Endodermal cell (in vitro differentiated cells): ENCODE results near the gene MLN. TPM values are rescaled to one million over a fixed set of nuclear protein-coding genes. Genes with fewer than 3 reads are reported as not detected.

Source experiments
- DNase-seq: peaks from one replicate; pipeline ENCODE4 v3.0.0-alpha.2; 2017
- H3K27ac ChIP-seq: 2 replicates; pipeline ENCODE4 v1.5.1; 2013; ENCODE audit warnings: mild to moderate bottlenecking, low read depth, low read length, moderate library complexity
- H3K27me3 ChIP-seq: 2 replicates; pipeline ENCODE4 v1.6.1; 2013; ENCODE audit warnings: mild to moderate bottlenecking, low read length, moderate library complexity; ENCODE audit not compliant: insufficient read depth, control insufficient read depth, poor library complexity, severe bottlenecking
- H3K36me3 ChIP-seq: 2 replicates; pipeline ENCODE4 v1.7.0; 2013; ENCODE audit warnings: mild to moderate bottlenecking, low read length, moderate library complexity; ENCODE audit not compliant: control insufficient read depth, insufficient read depth
- H3K4me1 ChIP-seq: one replicate; pipeline ENCODE4 v1.7.0; 2013; ENCODE audit warnings: low read length; ENCODE audit not compliant: control insufficient read depth, insufficient read depth
- H3K4me3 ChIP-seq: 2 replicates; pipeline ENCODE4 v1.5.1; 2013; ENCODE audit warnings: mild to moderate bottlenecking, low read length, moderate library complexity
- H3K9ac ChIP-seq: 2 replicates; pipeline ENCODE4 v1.6.1; 2013; ENCODE audit warnings: mild to moderate bottlenecking, low read length, moderate library complexity; ENCODE audit not compliant: poor library complexity, severe bottlenecking; ENCODE audit errors: extremely low read depth
- H3K9me3 ChIP-seq: 2 replicates; pipeline ENCODE4 v1.6.1; 2013; ENCODE audit warnings: mild to moderate bottlenecking, low read length, moderate library complexity; ENCODE audit not compliant: control insufficient read depth
- H3K27ac Mint-ChIP-seq: 2 replicates; pipeline ENCODE4 v1.8.0; 2020; ENCODE audit warnings: mixed read lengths
- H3K27me3 Mint-ChIP-seq: 2 replicates; pipeline ENCODE4 v1.8.0; 2021; ENCODE audit warnings: mild to moderate bottlenecking, mixed read lengths; ENCODE audit not compliant: insufficient read depth
- H3K36me3 Mint-ChIP-seq: 2 replicates; pipeline ENCODE4 v1.8.0; 2020; ENCODE audit warnings: low read depth, mixed read lengths
- H3K4me1 Mint-ChIP-seq: 2 replicates; pipeline ENCODE4 v1.8.0; 2020; ENCODE audit warnings: mixed read lengths
- H3K4me3 Mint-ChIP-seq: 2 replicates; pipeline ENCODE4 v1.8.0; 2020; ENCODE audit warnings: mild to moderate bottlenecking, moderate library complexity, mixed read lengths
- H3K9me3 Mint-ChIP-seq: 2 replicates; pipeline ENCODE4 v1.8.0; 2020; ENCODE audit warnings: mild to moderate bottlenecking, mixed read lengths
- WGBS, 2 experiments: methylation state at CpG; one replicate each; pipeline versions ENCODE4 v1.1.5 to v1.1.7; 2013; ENCODE audit warnings: missing lambda C conversion rate in 2 of 2, mixed read lengths in 1 of 2; ENCODE audit not compliant: insufficient coverage in 1 of 2, insufficient read length in 1 of 2; 5-methylcytosine and 5-hydroxymethylcytosine counted together
- total RNA-seq, 2 donors: library from RNA; stranded (reverse); fragmentation: NEBNext Ultra II Directional in 1 of 2; extraction: Animal tissue kit (Norgen Biotek cat#: 25700) in 1 of 2; gene quantifications; 2 replicates in 1 of 2; 3 replicates in 1 of 2; pipeline ENCODE4 v1.2.1, GENCODE V29; 2021
- TF ChIP-seq, protein P1 (sequence below): fragments of 200-600 bp; sonication (generic); conservative IDR thresholded peaks from 2 replicates; pipeline ENCODE4 v1.5.0; 2021; ENCODE audit warnings: antibody characterized with exemption, mild to moderate bottlenecking

Gene MLN
- total RNA-seq, 2 donors from 2014 or later = not detected

- Mint-ChIP-seq H3K27ac (peak overlapping the region; percentile 4), H3K36me3 (no peaks in the 10 kb centered on the region), H3K4me3 (no peak overlapping the region), H3K27me3 (peaks cover 4% of the 10 kb centered on the region), H3K4me1 (peaks cover 21% of the 10 kb centered on the region), H3K9me3 (peaks cover 15% of the 10 kb centered on the region)
- no peak for DNase-seq
- Histone ChIP-seq H3K4me1 (peaks cover 2% of the 10 kb centered on the region), H3K36me3 (no peaks in the 10 kb centered on the region), H3K4me3 (no peak overlapping the region), H3K27me3 (no peaks in the 10 kb centered on the region), H3K9me3 (peaks cover 7% of the 10 kb centered on the region), H3K9ac (no peak overlapping the region), H3K27ac (no peak overlapping the region)
- TF ChIP-seq, protein P1, sequence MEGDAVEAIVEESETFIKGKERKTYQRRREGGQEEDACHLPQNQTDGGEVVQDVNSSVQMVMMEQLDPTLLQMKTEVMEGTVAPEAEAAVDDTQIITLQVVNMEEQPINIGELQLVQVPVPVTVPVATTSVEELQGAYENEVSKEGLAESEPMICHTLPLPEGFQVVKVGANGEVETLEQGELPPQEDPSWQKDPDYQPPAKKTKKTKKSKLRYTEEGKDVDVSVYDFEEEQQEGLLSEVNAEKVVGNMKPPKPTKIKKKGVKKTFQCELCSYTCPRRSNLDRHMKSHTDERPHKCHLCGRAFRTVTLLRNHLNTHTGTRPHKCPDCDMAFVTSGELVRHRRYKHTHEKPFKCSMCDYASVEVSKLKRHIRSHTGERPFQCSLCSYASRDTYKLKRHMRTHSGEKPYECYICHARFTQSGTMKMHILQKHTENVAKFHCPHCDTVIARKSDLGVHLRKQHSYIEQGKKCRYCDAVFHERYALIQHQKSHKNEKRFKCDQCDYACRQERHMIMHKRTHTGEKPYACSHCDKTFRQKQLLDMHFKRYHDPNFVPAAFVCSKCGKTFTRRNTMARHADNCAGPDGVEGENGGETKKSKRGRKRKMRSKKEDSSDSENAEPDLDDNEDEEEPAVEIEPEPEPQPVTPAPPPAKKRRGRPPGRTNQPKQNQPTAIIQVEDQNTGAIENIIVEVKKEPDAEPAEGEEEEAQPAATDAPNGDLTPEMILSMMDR = no peak
- 88 to 94% methylated on average over 4 to 10 of the region's 11 CpGs for WGBS, 2 experiments
These were observed 35.7 kb upstream of the MLN start for GRCh38 chr6:33839399-33840047.

DNA sequence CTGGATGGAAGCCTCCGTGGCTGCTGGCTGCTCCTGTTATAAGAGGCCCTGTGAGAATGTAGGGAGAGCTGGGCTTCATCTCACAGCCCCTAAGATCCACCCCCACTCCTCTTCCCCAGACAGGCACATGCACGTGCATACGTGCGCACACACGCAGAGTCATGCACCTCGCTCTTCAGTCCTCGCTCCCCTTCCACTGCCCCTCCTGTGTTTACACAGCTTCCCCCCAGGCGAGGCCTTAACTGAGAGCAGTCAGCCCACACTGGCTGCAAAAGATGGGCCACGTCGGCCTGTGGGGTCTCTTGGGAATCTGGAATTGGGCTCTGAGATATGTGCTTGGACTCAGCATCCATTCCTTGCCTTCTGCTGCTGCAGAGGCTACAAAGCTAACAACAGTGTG, 35.2 kb upstream of the MLN start:
- no peak overlapping the region for H3K4me3 Mint-ChIP-seq
- H3K27me3 Mint-ChIP-seq = peaks cover 4% of the 10 kb centered on the region
- Histone ChIP-seq H3K36me3 (no peaks in the 10 kb centered on the region), H3K27me3 (no peaks in the 10 kb centered on the region), H3K4me3 (no peak overlapping the region), H3K9ac (no peak overlapping the region), H3K27ac (no peak overlapping the region), H3K9me3 (peaks cover 7% of the 10 kb centered on the region), H3K4me1 (peaks cover 2% of the 10 kb centered on the region)
- 86 to 92% methylated on average over 5 to 10 of the region's 10 CpGs for WGBS, 2 experiments
- H3K9me3 Mint-ChIP-seq = peaks cover 18% of the 10 kb centered on the region
- H3K4me1 Mint-ChIP-seq = peaks cover 21% of the 10 kb centered on the region
- TF ChIP-seq, protein P1 = no peak
- DNase-seq = no peak
- H3K36me3 Mint-ChIP-seq = no peaks in the 10 kb centered on the region
- H3K27ac Mint-ChIP-seq = no peak overlapping the region

DNA sequence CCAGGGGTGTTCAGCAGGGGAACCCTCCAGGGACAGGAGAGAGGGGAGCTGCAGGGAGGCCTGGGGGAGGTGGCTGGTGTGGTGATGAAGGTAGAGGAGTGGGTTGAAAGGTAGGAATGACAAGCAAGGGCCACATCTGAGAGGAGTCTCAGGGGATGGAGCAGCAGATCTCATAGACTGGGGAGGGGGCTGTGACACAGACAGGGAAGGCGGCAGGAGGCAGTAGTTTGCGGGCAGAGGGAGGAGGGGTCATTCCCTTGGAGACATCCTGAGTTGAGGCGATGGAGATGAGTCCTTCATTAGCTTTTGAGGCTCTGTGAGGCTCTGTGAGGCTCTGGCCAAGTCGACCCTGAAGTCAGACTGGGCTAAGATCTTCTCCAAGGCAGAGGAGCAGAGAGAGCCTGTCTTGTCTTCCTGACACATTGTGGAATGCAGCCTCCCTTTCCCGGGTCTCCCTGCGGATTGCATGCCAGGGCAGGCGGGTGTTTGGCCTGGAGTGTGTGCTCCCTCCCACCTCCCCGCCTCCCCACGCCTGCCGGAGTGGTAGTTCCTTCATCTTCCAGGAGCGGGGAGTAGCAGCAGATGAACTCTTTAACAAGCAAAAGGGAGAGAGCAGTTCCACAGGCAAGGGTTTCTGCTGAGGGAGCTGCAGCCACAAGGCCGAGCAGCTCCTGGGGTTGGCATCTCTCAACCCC, 34.3 kb upstream of the MLN start:
- TF ChIP-seq, protein P1 = no peak
- peaks cover 13% of the 10 kb centered on the region for H3K9me3 ChIP-seq
- H3K4me3 ChIP-seq = no peak overlapping the region
- WGBS, 2 experiments = 29 to 47% methylated on average over 6 to 12 of the region's 12 CpGs
- H3K27me3 Mint-ChIP-seq = peaks cover 7% of the 10 kb centered on the region
- no peaks in the 10 kb centered on the region for H3K27me3 ChIP-seq
- peaks cover 21% of the 10 kb centered on the region for H3K4me1 Mint-ChIP-seq
- DNase-seq = peak; percentile 81
- no peak overlapping the region for H3K27ac ChIP-seq
- no peak overlapping the region for H3K4me3 Mint-ChIP-seq
- no peaks in the 10 kb centered on the region for H3K36me3 ChIP-seq
- H3K4me1 ChIP-seq = peaks cover 2% of the 10 kb centered on the region
- no peaks in the 10 kb centered on the region for H3K36me3 Mint-ChIP-seq
- H3K27ac Mint-ChIP-seq = no peak overlapping the region
- H3K9ac ChIP-seq = no peak overlapping the region
- peaks cover 26% of the 10 kb centered on the region for H3K9me3 Mint-ChIP-seq
